Astrocyte (in vitro differentiated cells and primary cell): ENCODE data around the gene BIRC7. TPM values are rescaled to one million over a fixed set of nuclear protein-coding genes. Genes with fewer than 3 reads are reported as not detected.

Experiments
- DNase-seq: peaks from one replicate; pipeline ENCODE4 v3.0.0-alpha.2; 2010; ENCODE audit warnings: low read depth
- FAIRE-seq: peaks from 2 replicates; lab custom pipeline; 2011; peaks lifted over from hg19 to GRCh38; lab: Jason Lieb, UNC
- H2AFZ ChIP-seq: 2 replicates; pipeline ENCODE4 v1.6.0; 2012; ENCODE audit warnings: low read depth, low read length, inconsistent platforms
- H3K27ac ChIP-seq: 2 replicates; pipeline ENCODE4 v1.5.1; 2011; ENCODE audit warnings: low read depth, low read length, inconsistent platforms
- H3K27me3 ChIP-seq: 2 replicates; pipeline ENCODE4 v1.6.0; 2011; ENCODE audit warnings: low read length, inconsistent platforms; ENCODE audit not compliant: insufficient read depth
- H3K36me3 ChIP-seq: 2 replicates; pipeline ENCODE4 v1.5.1; 2011; ENCODE audit warnings: low read length, inconsistent platforms; ENCODE audit not compliant: insufficient read depth
- H3K4me1 ChIP-seq: 2 replicates; pipeline ENCODE4 v1.5.1; 2011; ENCODE audit warnings: low read length, inconsistent platforms; ENCODE audit not compliant: insufficient read depth
- H3K4me2 ChIP-seq: 2 replicates; pipeline ENCODE4 v1.6.0; 2012; ENCODE audit warnings: low read length, inconsistent platforms
- H3K4me3 ChIP-seq: 2 replicates; pipeline ENCODE4 v1.5.1; 2011; ENCODE audit warnings: low read depth, mild to moderate bottlenecking, low read length, inconsistent platforms; ENCODE audit not compliant: insufficient read depth
- H3K79me2 ChIP-seq: 2 replicates; pipeline ENCODE4 v1.6.0; 2012; ENCODE audit warnings: mild to moderate bottlenecking, low read length, inconsistent platforms; ENCODE audit not compliant: insufficient read depth
- H3K9ac ChIP-seq: 2 replicates; pipeline ENCODE4 v1.6.0; 2012; ENCODE audit warnings: mild to moderate bottlenecking, low read length, inconsistent platforms
- H3K9me3 ChIP-seq: 2 replicates; pipeline ENCODE4 v1.5.1; 2012; ENCODE audit warnings: low read depth, mild to moderate bottlenecking, low read length, inconsistent platforms; ENCODE audit not compliant: insufficient read depth
- H4K20me1 ChIP-seq: 2 replicates; pipeline ENCODE4 v1.6.0; 2012; ENCODE audit warnings: low read length, inconsistent platforms; ENCODE audit not compliant: insufficient read depth
- H3K27ac Mint-ChIP-seq: one replicate; pipeline ENCODE4 v1.8.0; 2021; ENCODE audit warnings: mild to moderate bottlenecking, mixed read lengths; ENCODE audit not compliant: unreplicated experiment
- H3K27me3 Mint-ChIP-seq: one replicate; pipeline ENCODE4 v1.8.0; 2021; ENCODE audit warnings: low read depth, mixed read lengths; ENCODE audit not compliant: unreplicated experiment
- H3K36me3 Mint-ChIP-seq: one replicate; pipeline ENCODE4 v1.8.0; 2021; ENCODE audit warnings: low read depth, mixed read lengths; ENCODE audit not compliant: unreplicated experiment
- H3K4me1 Mint-ChIP-seq: one replicate; pipeline ENCODE4 v1.8.0; 2021; ENCODE audit warnings: low read depth, mixed read lengths; ENCODE audit not compliant: unreplicated experiment
- H3K4me3 Mint-ChIP-seq: one replicate; pipeline ENCODE4 v1.8.0; 2021; ENCODE audit warnings: mild to moderate bottlenecking, moderate library complexity, mixed read lengths; ENCODE audit not compliant: unreplicated experiment
- H3K9me3 Mint-ChIP-seq: one replicate; pipeline ENCODE4 v1.8.0; 2021; ENCODE audit warnings: mild to moderate bottlenecking, mixed read lengths; ENCODE audit not compliant: unreplicated experiment
- CTCF ChIP-seq: IDR thresholded peaks from 2 replicates; pipeline ENCODE4 v1.5.1; 2011; ENCODE audit warnings: low read depth, mild to moderate bottlenecking, inconsistent platforms, low read length, moderate library complexity; ENCODE audit not compliant: insufficient read depth
- EZH2 ChIP-seq: IDR thresholded peaks from 2 replicates; pipeline ENCODE4 v1.6.1; 2012; ENCODE audit warnings: mild to moderate bottlenecking, low read length, inconsistent platforms; ENCODE audit not compliant: insufficient read depth
- total RNA-seq: library from RNA; stranded (reverse); gene quantifications from 2 replicates; pipeline ENCODE4 v1.2.1, GENCODE V29; 2021

The BIRC7 gene
- total RNA-seq, 1 donor from 2014 or later = 3.3 TPM

- no peak for FAIRE-seq
- no peaks in the 10 kb centered on the region for H3K27me3 Mint-ChIP-seq
Observed at GRCh38 chr20:63283397-63284082, 47.8 kb downstream of the BIRC7 start.

GRCh38 chr20:63284083-63284440 is 48.4 kb downstream of the BIRC7 start:
- no peak overlapping the region for H3K4me2 ChIP-seq
- H3K79me2 ChIP-seq = peaks cover 43% of the 10 kb centered on the region
- Mint-ChIP-seq H3K27me3 (no peaks in the 10 kb centered on the region), H3K4me1 (no peaks in the 10 kb centered on the region), H3K4me3 (no peak overlapping the region), H3K9me3 (no peaks in the 10 kb centered on the region), H3K36me3 (peaks cover 9% of the 10 kb centered on the region), H3K27ac (no peak overlapping the region)
- H3K27me3 ChIP-seq = no peaks in the 10 kb centered on the region
- H3K4me3 ChIP-seq = no peak overlapping the region
- no peak overlapping the region for H3K27ac ChIP-seq
- H3K4me1 ChIP-seq = no peaks in the 10 kb centered on the region
- no peak overlapping the region for H2AFZ ChIP-seq
- no peaks in the 10 kb centered on the region for H3K9me3 ChIP-seq
- DNase-seq (no peak), FAIRE-seq (no peak)
- H3K36me3 ChIP-seq = peaks cover 21% of the 10 kb centered on the region
- H4K20me1 ChIP-seq = peaks cover 97% of the 10 kb centered on the region
- no peak overlapping the region for H3K9ac ChIP-seq
- no peak for TF ChIP-seq EZH2
- TF ChIP-seq CTCF = no peak

More at GRCh38 chr20:63283397-63284082, 47.8 kb downstream of the BIRC7 start:
- H3K9me3 Mint-ChIP-seq = no peaks in the 10 kb centered on the region
- Histone ChIP-seq H3K4me2 (no peak overlapping the region), H4K20me1 (peaks cover 97% of the 10 kb centered on the region), H3K27me3 (no peaks in the 10 kb centered on the region), H2AFZ (no peak overlapping the region), H3K4me3 (no peak overlapping the region), H3K9me3 (no peaks in the 10 kb centered on the region), H3K79me2 (peaks cover 48% of the 10 kb centered on the region), H3K27ac (no peak overlapping the region), H3K4me1 (no peaks in the 10 kb centered on the region), H3K36me3 (peaks cover 26% of the 10 kb centered on the region), H3K9ac (no peak overlapping the region)
- no peak for TF ChIP-seq EZH2
- TF ChIP-seq CTCF = no peak
- peaks cover 11% of the 10 kb centered on the region for H3K36me3 Mint-ChIP-seq
- H3K4me1 Mint-ChIP-seq = no peaks in the 10 kb centered on the region
- no peak for DNase-seq
- H3K4me3 Mint-ChIP-seq = no peak overlapping the region
- peak overlapping the region; percentile 53 for H3K27ac Mint-ChIP-seq

GRCh38 chr20:63284544-63284949 is 48.8 kb downstream of the BIRC7 start:
- no peak overlapping the region for H3K9ac ChIP-seq
- no peak overlapping the region for H3K4me3 Mint-ChIP-seq
- FAIRE-seq = no peak
- no peak overlapping the region for H3K4me2 ChIP-seq
- H3K4me1 ChIP-seq = no peaks in the 10 kb centered on the region
- no peaks in the 10 kb centered on the region for H3K27me3 ChIP-seq
- H3K36me3 ChIP-seq = peaks cover 17% of the 10 kb centered on the region
- no peak for DNase-seq
- H3K27me3 Mint-ChIP-seq = no peaks in the 10 kb centered on the region
- peaks cover 38% of the 10 kb centered on the region for H3K79me2 ChIP-seq
- H2AFZ ChIP-seq = no peak overlapping the region
- H4K20me1 ChIP-seq = peaks cover 97% of the 10 kb centered on the region
- no peak overlapping the region for H3K4me3 ChIP-seq
- H3K9me3 Mint-ChIP-seq = no peaks in the 10 kb centered on the region
- H3K27ac ChIP-seq = no peak overlapping the region
- no peaks in the 10 kb centered on the region for H3K9me3 ChIP-seq
- H3K36me3 Mint-ChIP-seq = peaks cover 9% of the 10 kb centered on the region
- peak overlapping the region; percentile 53 for H3K27ac Mint-ChIP-seq
- H3K4me1 Mint-ChIP-seq = no peaks in the 10 kb centered on the region
- TF ChIP-seq EZH2 (no peak), CTCF (no peak)
